Stomach (tissue), 9 donors: Measurements from ENCODE around the gene LST1. TPM values are rescaled to one million over a fixed set of nuclear protein-coding genes. Genes with fewer than 3 reads are reported as not detected.

Experiments
- DNase-seq, 2 donors: peaks; one replicate each; pipeline versions ENCODE4 v3.0.0 to v3.0.0-alpha.2; 2013 to 2019
- H3K27ac ChIP-seq, 5 donors: fragments of 200-600 bp in 4 of 5; sonication (generic) in 4 of 5; one replicate each; pipeline ENCODE4 v1.5.1; 2013 to 2019; ENCODE audit warnings: mild to moderate bottlenecking in 1 of 5, moderate library complexity in 1 of 5
- H3K27me3 ChIP-seq, 3 donors: fragments of 200-600 bp; sonication (generic); one replicate each; pipeline ENCODE4 v1.5.1; 2017 to 2019; ENCODE audit warnings: mixed run types in 1 of 3
- H3K36me3 ChIP-seq, 4 donors: fragments of 200-600 bp; sonication (generic); 1 replicate in 3 of 4; 2 replicates in 1 of 4; pipeline ENCODE4 v1.5.1; 2016 to 2019
- H3K4me1 ChIP-seq, 4 donors: fragments of 200-600 bp; sonication (generic); one replicate each; pipeline ENCODE4 v1.5.1; 2016 to 2019
- H3K4me3 ChIP-seq, 4 donors: fragments of 200-600 bp; sonication (generic) in 3 of 4; one replicate each; pipeline ENCODE4 v1.5.1; 2016 to 2019; ENCODE audit warnings: mild to moderate bottlenecking in 1 of 4
- H3K9me3 ChIP-seq, 4 donors: fragments of 200-600 bp; sonication (generic); one replicate each; pipeline ENCODE4 v1.5.1; 2016 to 2019
- EP300 ChIP-seq: sonication (generic); formaldehyde crosslinking; IDR thresholded peaks from one replicate; pipeline ENCODE4 v1.6.1; 2017; ENCODE audit warnings: antibody characterized with exemption
- POLR2A ChIP-seq, 4 donors: fragments of 450-650 bp; IDR thresholded peaks; one replicate each; pipeline ENCODE4 v1.6.1; 2016; ENCODE audit warnings: antibody characterized with exemption in 4 of 4, control low read depth in 2 of 4, mild to moderate bottlenecking in 1 of 4, moderate library complexity in 1 of 4
- POLR2AphosphoS5 ChIP-seq, 3 donors: sonication (generic); formaldehyde crosslinking; IDR thresholded peaks; one replicate each; pipeline ENCODE4 v1.6.1; 2016; ENCODE audit warnings: antibody characterized with exemption in 3 of 3
- WGBS, 5 donors: extraction: QIAGEN DNeasy Blood & Tissue Kit in 3 of 5; methylation state at CpG; one replicate each; pipeline versions ENCODE4 v1.1.5 to v1.1.7; 2013 to 2018; 5-methylcytosine and 5-hydroxymethylcytosine counted together
- intact Hi-C: fragments of 100-400 bp; cut with DNase I; formaldehyde crosslinking; loops from one replicate; pipeline ENCODE4 v1.15.1; 2023; ENCODE audit warnings: low total_unique reads
- polyA plus RNA-seq, 3 donors: library from polyadenylated mRNA; stranded (reverse); fragments of 200-250 nt; gene quantifications; one replicate each; pipeline ENCODE4 v1.2.3, GENCODE V29; 2013
- total RNA-seq, 5 donors: library from RNA; depleted of rRNA; stranded (reverse); fragments of >200 nt; gene quantifications; one replicate each; pipeline versions ENCODE4 v1.1.0 to v1.2.3, GENCODE V29; 2014 to 2016
- TF ChIP-seq, protein P1 (sequence below), 7 experiments: fragments of 450-650 bp in 4 of 7; fragments of 200-600 bp in 3 of 7; sonication (generic) in 3 of 7; IDR thresholded peaks; one replicate each; pipeline ENCODE4 v1.5.1; 2016 to 2019; ENCODE audit warnings: antibody characterized with exemption in 7 of 7, control low read depth in 2 of 7, mild to moderate bottlenecking in 1 of 7
- donor health status: healthy with polysubstance abuse.
- donor health status: Bipolar disorder and iron deficiency.
- donor health status: healthy.

Gene LST1
- total and polyA plus RNA-seq, 8 donors = 2.9 to 35.4 (median 8.8) TPM; not detected in 3

DNA sequence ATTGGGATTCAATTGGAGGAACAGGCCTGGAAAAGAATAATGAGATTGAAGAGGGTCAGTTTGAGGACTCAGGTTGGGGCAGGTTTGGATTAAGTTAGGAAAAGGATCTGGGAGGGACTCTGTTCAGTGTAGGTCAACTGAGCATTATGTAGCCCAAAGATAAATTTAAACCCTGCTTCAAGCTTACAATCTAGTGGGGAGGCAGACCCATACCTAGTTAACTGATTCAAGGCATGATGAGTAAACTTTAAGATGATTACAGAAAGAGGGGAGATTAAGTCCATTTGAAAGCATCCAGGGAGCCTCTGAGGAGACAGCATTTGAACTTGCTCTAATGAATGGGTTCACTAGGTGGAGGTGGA lies 25.4 kb upstream of the LST1 start:
- Histone ChIP-seq H3K4me1 (peaks cover 4 to 63% (median 28%) of the 10 kb centered on the region in 4 donors), H3K9me3 (no peaks in the 10 kb centered on the region), H3K36me3 (peaks cover 24 to 55% (median 49%) of the 10 kb centered on the region in 4 donors), H3K4me3 (no peak overlapping the region), H3K27ac (peak overlapping the region in 3 of 5 donors; percentile 64 to 82 (median 75)), H3K27me3 (peaks cover 0 to 2% (median 0%) of the 10 kb centered on the region in 3 donors)
- intact Hi-C loops = no loop called here
- TF ChIP-seq, protein P1, sequence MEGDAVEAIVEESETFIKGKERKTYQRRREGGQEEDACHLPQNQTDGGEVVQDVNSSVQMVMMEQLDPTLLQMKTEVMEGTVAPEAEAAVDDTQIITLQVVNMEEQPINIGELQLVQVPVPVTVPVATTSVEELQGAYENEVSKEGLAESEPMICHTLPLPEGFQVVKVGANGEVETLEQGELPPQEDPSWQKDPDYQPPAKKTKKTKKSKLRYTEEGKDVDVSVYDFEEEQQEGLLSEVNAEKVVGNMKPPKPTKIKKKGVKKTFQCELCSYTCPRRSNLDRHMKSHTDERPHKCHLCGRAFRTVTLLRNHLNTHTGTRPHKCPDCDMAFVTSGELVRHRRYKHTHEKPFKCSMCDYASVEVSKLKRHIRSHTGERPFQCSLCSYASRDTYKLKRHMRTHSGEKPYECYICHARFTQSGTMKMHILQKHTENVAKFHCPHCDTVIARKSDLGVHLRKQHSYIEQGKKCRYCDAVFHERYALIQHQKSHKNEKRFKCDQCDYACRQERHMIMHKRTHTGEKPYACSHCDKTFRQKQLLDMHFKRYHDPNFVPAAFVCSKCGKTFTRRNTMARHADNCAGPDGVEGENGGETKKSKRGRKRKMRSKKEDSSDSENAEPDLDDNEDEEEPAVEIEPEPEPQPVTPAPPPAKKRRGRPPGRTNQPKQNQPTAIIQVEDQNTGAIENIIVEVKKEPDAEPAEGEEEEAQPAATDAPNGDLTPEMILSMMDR (IDR thresholded peaks at IDR 0.05) = no peak
- TF ChIP-seq POLR2AphosphoS5 (IDR thresholded peaks at IDR 0.05) = no peak
- no peak for TF ChIP-seq EP300
- no peak for TF ChIP-seq POLR2A (IDR thresholded peaks at IDR 0.05)
- no peak for DNase-seq

DNA sequence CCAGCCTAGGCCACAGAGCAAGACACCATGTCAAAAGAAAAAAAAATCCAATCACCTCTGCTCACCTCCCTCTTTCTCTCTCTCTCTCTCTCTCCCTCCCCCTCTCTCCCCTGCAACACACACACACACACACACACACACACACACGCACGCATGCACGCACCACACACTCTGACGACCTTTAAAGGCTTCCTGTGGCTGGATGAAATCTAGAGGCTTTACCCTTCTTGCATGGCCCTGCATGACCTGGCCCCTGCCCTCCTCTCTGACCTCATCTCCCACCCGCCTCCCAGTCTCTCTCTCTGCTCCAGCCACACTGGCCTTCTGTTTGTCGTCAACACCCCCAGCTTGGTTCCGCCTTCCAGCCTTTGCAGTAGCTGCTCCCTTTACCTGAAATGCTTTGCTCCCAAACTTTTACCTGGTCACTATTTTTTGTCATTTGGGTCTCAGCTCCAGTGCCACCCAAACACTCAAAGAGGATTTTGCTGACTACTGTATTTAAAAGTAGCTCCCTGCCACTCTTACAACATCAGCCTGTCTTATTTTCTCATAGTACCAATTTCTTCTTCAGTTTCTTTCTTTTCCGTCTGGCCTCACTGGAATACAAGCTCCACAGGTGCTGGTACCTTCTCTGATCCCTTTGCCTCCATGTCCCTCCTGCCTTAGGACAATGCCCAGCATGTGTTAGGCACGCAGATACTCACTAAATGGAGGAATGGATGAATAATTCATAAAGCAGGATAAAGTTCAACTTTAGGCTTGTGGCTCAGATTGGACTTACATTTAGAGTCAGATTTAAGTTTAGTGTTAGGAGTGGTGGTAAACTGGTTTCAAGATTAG lies 18.3 kb upstream of the LST1 start:
- no peak overlapping the region for H3K4me3 ChIP-seq
- no peak overlapping the region for H3K27ac ChIP-seq
- no peak for TF ChIP-seq POLR2AphosphoS5 (IDR thresholded peaks at IDR 0.05)
- TF ChIP-seq EP300 = no peak
- TF ChIP-seq POLR2A (IDR thresholded peaks at IDR 0.05) = no peak
- TF ChIP-seq, protein P1 (IDR thresholded peaks at IDR 0.05) = no peak
- H3K27me3 ChIP-seq = peaks cover 0 to 29% (median 0%) of the 10 kb centered on the region in 3 donors
- no peak for DNase-seq
- WGBS, 5 donors = 33 to 46% (median 37%) methylated on average over 8 to 9 of the region's 9 CpGs
- H3K4me1 ChIP-seq = peaks cover 0 to 9% (median 2%) of the 10 kb centered on the region in 4 donors
- H3K36me3 ChIP-seq = no peaks in the 10 kb centered on the region
- intact Hi-C loops = no loop called here
- H3K9me3 ChIP-seq = no peaks in the 10 kb centered on the region

DNA sequence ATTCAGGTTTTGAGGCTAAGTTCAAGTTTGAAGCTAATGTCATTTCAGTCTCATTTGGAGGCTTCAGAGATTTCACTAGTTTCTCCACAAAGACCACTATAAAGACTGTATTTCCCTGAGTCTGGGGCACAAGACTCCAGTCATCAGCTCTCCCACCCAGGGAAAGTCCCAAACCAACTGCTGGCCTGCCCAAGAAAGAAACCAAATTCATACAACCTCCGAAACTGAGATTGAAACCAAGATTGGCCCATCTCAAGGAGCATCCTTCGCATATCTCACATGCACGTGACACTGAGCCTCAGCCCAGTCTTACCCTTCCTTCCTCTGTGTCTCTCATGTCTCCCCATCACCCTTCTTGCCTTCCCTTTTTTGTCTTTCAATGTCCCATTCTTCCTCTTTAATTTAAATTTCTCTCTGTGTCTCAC lies 17.5 kb upstream of the LST1 start:
- intact Hi-C loops = no loop called here
- Histone ChIP-seq H3K4me3 (no peak overlapping the region), H3K36me3 (no peaks in the 10 kb centered on the region), H3K27me3 (peaks cover 0 to 34% (median 0%) of the 10 kb centered on the region in 3 donors), H3K4me1 (peaks cover 0 to 5% (median under 1%) of the 10 kb centered on the region in 4 donors), H3K9me3 (no peaks in the 10 kb centered on the region), H3K27ac (no peak overlapping the region)
- DNase-seq = peak in 1 of 2 donors; percentile 62
- TF ChIP-seq EP300 = no peak
- TF ChIP-seq POLR2A (IDR thresholded peaks at IDR 0.05) = no peak
- no peak for TF ChIP-seq POLR2AphosphoS5 (IDR thresholded peaks at IDR 0.05)
- TF ChIP-seq, protein P1 (IDR thresholded peaks at IDR 0.05) = no peak
- WGBS, 5 donors = 55 to 69% (median 62%) methylated on average over 3 of the region's 3 CpGs

DNA sequence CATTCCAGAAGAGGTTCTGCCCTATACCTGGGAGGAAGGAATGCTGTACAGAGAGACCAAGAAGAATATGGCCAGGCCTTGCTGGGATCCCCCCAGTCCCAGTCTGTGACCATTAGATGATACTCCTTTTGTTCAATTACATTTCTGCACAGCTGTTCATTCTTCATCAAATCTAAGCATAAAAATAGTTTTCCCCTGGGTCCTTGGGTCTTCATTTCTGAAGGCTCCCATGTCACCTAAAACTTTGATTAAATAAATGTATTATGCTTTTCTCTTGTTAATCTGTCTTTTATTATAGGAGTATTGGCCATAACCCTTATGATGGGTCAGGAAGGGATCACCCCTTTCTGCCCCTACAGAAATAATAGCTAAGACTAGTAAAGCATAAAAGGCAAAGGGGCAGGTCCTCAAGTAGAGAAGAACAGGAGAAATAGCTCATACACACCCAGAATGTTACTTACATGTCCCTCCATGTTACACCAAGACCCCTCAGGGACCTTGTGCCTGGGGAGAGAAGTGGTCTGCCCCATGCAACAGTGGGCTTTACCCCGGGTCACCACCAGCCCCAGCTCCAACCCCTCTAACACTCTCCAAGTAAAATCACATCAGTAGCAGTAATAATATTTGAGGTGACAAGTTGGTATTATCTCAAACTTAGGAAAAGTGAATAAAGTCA lies 16.1 kb upstream of the LST1 start:
- WGBS, 5 donors = 71 to 90% (median 83%) methylated on average over 1 of the region's 1 CpG
- H3K27ac ChIP-seq = no peak overlapping the region
- intact Hi-C loops = no loop called here

More for the DNA sequence above, 16.1 kb upstream of the LST1 start:
- Histone ChIP-seq H3K4me3 (no peak overlapping the region), H3K9me3 (no peaks in the 10 kb centered on the region), H3K4me1 (peaks cover 0 to 5% (median 1%) of the 10 kb centered on the region in 4 donors), H3K36me3 (no peaks in the 10 kb centered on the region), H3K27me3 (peaks cover 0 to 34% (median 0%) of the 10 kb centered on the region in 3 donors)
- TF ChIP-seq POLR2A (IDR thresholded peaks at IDR 0.05) (no peak), EP300 (no peak), POLR2AphosphoS5 (IDR thresholded peaks at IDR 0.05) (no peak)
- TF ChIP-seq, protein P1 (IDR thresholded peaks at IDR 0.05) = no peak
- DNase-seq = no peak
